H9 (cell line): Measurements from ENCODE around the gene DPP6. TPM values are rescaled to one million over a fixed set of nuclear protein-coding genes. Genes with fewer than 3 reads are reported as not detected.

ENCODE experiments used
- DNase-seq: peaks from one replicate; pipeline ENCODE4 v3.0.0-alpha.2; 2017
- H2AFZ ChIP-seq: one replicate; pipeline ENCODE4 v1.6.1; 2013; ENCODE audit warnings: mild to moderate bottlenecking, low read length, control low read depth, moderate library complexity
- H2AK5ac ChIP-seq: 2 replicates; pipeline ENCODE4 v1.6.1; 2013; ENCODE audit warnings: low read length, control low read depth, mixed read lengths; ENCODE audit not compliant: insufficient read length
- H2BK120ac ChIP-seq: one replicate; pipeline ENCODE4 v1.6.1; 2013; ENCODE audit warnings: low read depth, mild to moderate bottlenecking, low read length, control low read depth, inconsistent platforms; ENCODE audit not compliant: poor library complexity, severe bottlenecking
- H2BK12ac ChIP-seq: 2 replicates; pipeline ENCODE4 v1.6.1; 2013; ENCODE audit warnings: low read length, control low read depth, mixed read lengths, low read depth; ENCODE audit not compliant: insufficient read length
- H2BK15ac ChIP-seq: 2 replicates; pipeline ENCODE4 v1.6.1; 2013; ENCODE audit warnings: low read depth, low read length, control low read depth
- H2BK20ac ChIP-seq: one replicate; pipeline ENCODE4 v1.6.1; 2013; ENCODE audit warnings: low read depth, mild to moderate bottlenecking, low read length, control low read depth, inconsistent platforms; ENCODE audit not compliant: poor library complexity, severe bottlenecking
- H2BK5ac ChIP-seq: 2 replicates; pipeline ENCODE4 v1.6.1; 2013; ENCODE audit warnings: low read length, control low read depth, mixed read lengths; ENCODE audit not compliant: insufficient read length
- H3K14ac ChIP-seq: 2 replicates; pipeline ENCODE4 v1.6.1; 2013; ENCODE audit warnings: low read length, control low read depth; ENCODE audit not compliant: insufficient read depth
- H3K18ac ChIP-seq: 2 replicates; pipeline ENCODE4 v1.6.1; 2013; ENCODE audit warnings: low read depth, mild to moderate bottlenecking, mixed read lengths, low read length, control low read depth; ENCODE audit not compliant: insufficient read length
- H3K23ac ChIP-seq: 2 replicates; pipeline ENCODE4 v1.6.1; 2013; ENCODE audit warnings: low read length, control low read depth, mixed read lengths, low read depth; ENCODE audit not compliant: insufficient read length
- H3K23me2 ChIP-seq: 2 replicates; pipeline ENCODE4 v1.6.1; 2013; ENCODE audit warnings: low read depth, mild to moderate bottlenecking, mixed read lengths, low read length, control low read depth; ENCODE audit not compliant: insufficient read length, poor library complexity, severe bottlenecking
- H3K27ac ChIP-seq: 2 replicates; pipeline ENCODE4 v1.5.1; 2013; ENCODE audit warnings: low read length, control low read depth, mixed read lengths, low read depth; ENCODE audit not compliant: insufficient read length
- H3K27me3 ChIP-seq: 2 replicates; pipeline ENCODE4 v1.6.1; 2013; ENCODE audit warnings: low read length, control low read depth, inconsistent platforms; ENCODE audit not compliant: insufficient read depth
- H3K4ac ChIP-seq: 2 replicates; pipeline ENCODE4 v1.6.1; 2013; ENCODE audit warnings: low read depth, mild to moderate bottlenecking, control low read depth, inconsistent platforms, low read length, moderate library complexity
- H3K4me1 ChIP-seq: 2 replicates; pipeline ENCODE4 v1.6.1; 2013; ENCODE audit warnings: low read length, control low read depth, inconsistent platforms; ENCODE audit not compliant: insufficient read depth
- H3K4me2 ChIP-seq: 2 replicates; pipeline ENCODE4 v1.6.1; 2013; ENCODE audit warnings: low read length, control low read depth, mixed read lengths; ENCODE audit not compliant: insufficient read length, insufficient read depth
- H3K56ac ChIP-seq: 2 replicates; pipeline ENCODE4 v1.6.1; 2013; ENCODE audit warnings: low read depth, mild to moderate bottlenecking, mixed read lengths, low read length, control low read depth; ENCODE audit not compliant: insufficient read length
- H3K79me1 ChIP-seq: 2 replicates; pipeline ENCODE4 v1.6.1; 2013; ENCODE audit warnings: low read depth, mild to moderate bottlenecking, moderate library complexity, low read length, control low read depth, inconsistent platforms; ENCODE audit not compliant: insufficient read depth, poor library complexity, severe bottlenecking
- H3K79me2 ChIP-seq: 2 replicates; pipeline ENCODE4 v1.6.1; 2013; ENCODE audit warnings: low read length, control low read depth, inconsistent platforms; ENCODE audit not compliant: insufficient read depth
- H3K9ac ChIP-seq: 2 replicates; pipeline ENCODE4 v1.6.1; 2013; ENCODE audit warnings: low read length, control low read depth, mixed read lengths; ENCODE audit not compliant: insufficient read length; ENCODE audit errors: extremely low read depth
- H3K9me3 ChIP-seq: one replicate; pipeline ENCODE4 v1.6.1; 2013; ENCODE audit warnings: low read depth, low read length, inconsistent platforms; ENCODE audit not compliant: control insufficient read depth
- H3T11ph ChIP-seq: one replicate; pipeline ENCODE4 v1.6.1; 2013; ENCODE audit warnings: mild to moderate bottlenecking, low read length, control low read depth, inconsistent platforms
- H4K20me1 ChIP-seq: one replicate; pipeline ENCODE4 v1.6.1; 2013; ENCODE audit not compliant: control insufficient read depth, insufficient read length, insufficient read depth
- H4K5ac ChIP-seq: 2 replicates; pipeline ENCODE4 v1.6.1; 2013; ENCODE audit warnings: low read depth, mild to moderate bottlenecking, mixed read lengths, low read length, control low read depth; ENCODE audit not compliant: insufficient read length
- H4K8ac ChIP-seq: replicated peaks from 2 replicates; pipeline ENCODE4 v1.6.1; 2013; ENCODE audit warnings: low read length, control low read depth, mixed read lengths, low read depth; ENCODE audit not compliant: insufficient read length
- H4K91ac ChIP-seq: 2 replicates; pipeline ENCODE4 v1.6.1; 2013; ENCODE audit warnings: low read depth, mild to moderate bottlenecking, moderate library complexity, mixed read lengths, low read length, control low read depth; ENCODE audit not compliant: insufficient read length
- H3K27ac Mint-ChIP-seq, 3 experiments: 2 replicates in 2 of 3; 3 replicates in 1 of 3; pipeline ENCODE4 v1.8.0; 2020 to 2021; ENCODE audit warnings: mixed read lengths in 3 of 3, mild to moderate bottlenecking in 1 of 3, moderate library complexity in 1 of 3
- H3K27me3 Mint-ChIP-seq: 2 replicates; pipeline ENCODE4 v1.8.0; 2021; ENCODE audit warnings: low read depth, mild to moderate bottlenecking, moderate library complexity, mixed read lengths
- H3K36me3 Mint-ChIP-seq, 3 experiments: 2 replicates in 2 of 3; 3 replicates in 1 of 3; pipeline ENCODE4 v1.8.0; 2020 to 2021; ENCODE audit warnings: low read depth in 3 of 3, mixed read lengths in 3 of 3; ENCODE audit not compliant: insufficient read depth in 1 of 3
- H3K4me1 Mint-ChIP-seq, 2 experiments: 2 replicates each; pipeline ENCODE4 v1.8.0; 2020; ENCODE audit warnings: mixed read lengths in 2 of 2
- H3K4me3 Mint-ChIP-seq, 2 experiments: 2 replicates in 1 of 2; 3 replicates in 1 of 2; pipeline ENCODE4 v1.8.0; 2020 to 2021; ENCODE audit warnings: mild to moderate bottlenecking in 2 of 2, mixed read lengths in 2 of 2, moderate library complexity in 1 of 2
- H3K9me3 Mint-ChIP-seq, 2 experiments: 2 replicates in 1 of 2; 3 replicates in 1 of 2; pipeline ENCODE4 v1.8.0; 2020; ENCODE audit warnings: mild to moderate bottlenecking in 2 of 2, mixed read lengths in 2 of 2, moderate library complexity in 1 of 2
- WGBS: extraction: QIAGEN DNeasy Blood & Tissue Kit; methylation state at CpG from one replicate; pipeline ENCODE4 v1.1.7; 2013; ENCODE audit warnings: missing lambda C conversion rate, low lambda C conversion rate, mixed read lengths; ENCODE audit not compliant: insufficient read length; ENCODE audit errors: extremely low coverage; 5-methylcytosine and 5-hydroxymethylcytosine counted together
- total RNA-seq: library from RNA; stranded (reverse); gene quantifications from 2 replicates; pipeline ENCODE4 v1.2.1, GENCODE V29; 2021
- TF ChIP-seq, protein P1 (sequence below): fragments of 200-600 bp; sonication (generic); conservative IDR thresholded peaks from 3 replicates; pipeline ENCODE4 v1.8.0; 2021; ENCODE audit warnings: antibody characterized with exemption, mild to moderate bottlenecking

DPP6 gene
- total RNA-seq, 1 experiment from 2014 or later: 4.5 TPM

DNA sequence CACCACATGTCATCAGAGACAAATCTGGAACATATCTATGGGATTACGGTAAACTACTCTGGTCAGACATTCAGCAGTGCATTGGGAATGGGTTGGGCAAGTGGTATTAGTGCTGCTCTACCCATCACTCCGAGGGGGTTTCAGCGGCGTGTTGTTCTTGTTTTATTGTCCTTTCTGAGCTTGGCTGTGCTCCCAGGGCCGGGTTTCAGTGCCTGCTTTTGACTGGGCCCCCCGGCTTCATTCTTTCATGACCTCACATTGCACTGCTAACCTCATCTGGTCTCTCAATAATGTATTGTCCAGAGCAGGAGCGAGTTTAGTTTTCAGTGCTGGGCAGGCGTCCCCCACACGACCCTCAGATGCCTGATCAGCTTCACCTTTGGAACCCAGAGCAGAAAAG lies 586.1 kb downstream of the DPP6 start:
- Histone ChIP-seq H3K4ac (no peak overlapping the region), H2BK20ac (no peak overlapping the region), H3K79me2 (no peaks in the 10 kb centered on the region), H2BK5ac (no peak overlapping the region), H3K14ac (no peak overlapping the region), H3K27me3 (no peaks in the 10 kb centered on the region), H3K4me1 (peaks cover 1% of the 10 kb centered on the region; the same call in 1 of the 2 replicates), H3K23me2 (no peaks in the 10 kb centered on the region), H3K9ac (no peak overlapping the region), H3K23ac (no peak overlapping the region), H3K56ac (no peak overlapping the region), H4K91ac (no peak overlapping the region), H3K9me3 (no peaks in the 10 kb centered on the region), H2BK12ac (no peak overlapping the region), H4K5ac (no peak overlapping the region), H4K8ac (no peak overlapping the region), H3T11ph (no peak overlapping the region), H2AK5ac (no peak overlapping the region), H3K27ac (no peak overlapping the region), H3K18ac (no peak overlapping the region), H2BK15ac (no peak overlapping the region), H2BK120ac (no peak overlapping the region), H3K79me1 (no peaks in the 10 kb centered on the region), H4K20me1 (no peaks in the 10 kb centered on the region), H3K4me2 (no peak overlapping the region), H2AFZ (no peak overlapping the region)
- no peak overlapping the region for H3K4me3 Mint-ChIP-seq
- TF ChIP-seq, protein P1, sequence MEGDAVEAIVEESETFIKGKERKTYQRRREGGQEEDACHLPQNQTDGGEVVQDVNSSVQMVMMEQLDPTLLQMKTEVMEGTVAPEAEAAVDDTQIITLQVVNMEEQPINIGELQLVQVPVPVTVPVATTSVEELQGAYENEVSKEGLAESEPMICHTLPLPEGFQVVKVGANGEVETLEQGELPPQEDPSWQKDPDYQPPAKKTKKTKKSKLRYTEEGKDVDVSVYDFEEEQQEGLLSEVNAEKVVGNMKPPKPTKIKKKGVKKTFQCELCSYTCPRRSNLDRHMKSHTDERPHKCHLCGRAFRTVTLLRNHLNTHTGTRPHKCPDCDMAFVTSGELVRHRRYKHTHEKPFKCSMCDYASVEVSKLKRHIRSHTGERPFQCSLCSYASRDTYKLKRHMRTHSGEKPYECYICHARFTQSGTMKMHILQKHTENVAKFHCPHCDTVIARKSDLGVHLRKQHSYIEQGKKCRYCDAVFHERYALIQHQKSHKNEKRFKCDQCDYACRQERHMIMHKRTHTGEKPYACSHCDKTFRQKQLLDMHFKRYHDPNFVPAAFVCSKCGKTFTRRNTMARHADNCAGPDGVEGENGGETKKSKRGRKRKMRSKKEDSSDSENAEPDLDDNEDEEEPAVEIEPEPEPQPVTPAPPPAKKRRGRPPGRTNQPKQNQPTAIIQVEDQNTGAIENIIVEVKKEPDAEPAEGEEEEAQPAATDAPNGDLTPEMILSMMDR: no peak
- peaks cover 3 to 19% of the 10 kb centered on the region in 2 experiments for H3K9me3 Mint-ChIP-seq
- no peaks in the 10 kb centered on the region for H3K27me3 Mint-ChIP-seq
- peak; percentile 12 for DNase-seq
- H3K27ac Mint-ChIP-seq: 0 out of 7 replicates have a peak overlapping the region, but pooled peaks of 1 of the 3 experiments have one; percentile 44
- peaks cover 10 to 14% of the 10 kb centered on the region in 2 experiments for H3K4me1 Mint-ChIP-seq
- H3K36me3 Mint-ChIP-seq: peaks cover 2 to 9% (median 4%) of the 10 kb centered on the region in 3 experiments; a peak in 6 of 7 replicates
- no CpG with 5 or more reads among the region's 9 CpGs for WGBS
